ENCODE data around the gene MYL3.

The MYL3 gene

GRCh38 chr3:46865546-46865945 is 2.3 kb upstream of the MYL3 start:
- DNase-seq (ENCODE audit: low read depth in 2 of 3, low spot score in 1 of 3): no peak

DNA sequence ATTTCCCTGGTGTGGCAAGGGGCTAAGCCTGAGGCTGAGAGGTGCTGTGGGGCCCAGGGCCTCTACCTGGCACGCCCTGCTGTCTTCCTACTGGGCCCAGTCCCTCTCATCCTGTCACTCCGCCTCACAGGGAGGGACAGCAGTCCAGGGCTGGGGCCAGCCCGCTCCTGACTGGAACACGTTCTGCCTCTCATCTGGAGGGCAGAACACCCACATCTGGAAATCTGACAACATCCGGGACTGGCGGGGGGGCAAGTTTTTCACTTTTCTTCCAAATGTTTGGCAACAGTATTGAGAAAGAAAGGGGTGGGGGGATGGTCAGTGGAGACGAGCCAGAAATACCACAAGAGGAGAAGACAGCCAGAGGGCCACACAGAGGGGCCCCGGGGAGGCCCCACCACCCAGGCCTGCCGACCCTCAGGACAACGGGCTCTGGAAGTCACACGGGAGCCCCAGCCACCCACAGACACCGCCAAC is 1.8 kb upstream of the MYL3 start:
- DNase-seq (ENCODE audit: low read depth in 2 of 3, low spot score in 1 of 3): no peak

DNA sequence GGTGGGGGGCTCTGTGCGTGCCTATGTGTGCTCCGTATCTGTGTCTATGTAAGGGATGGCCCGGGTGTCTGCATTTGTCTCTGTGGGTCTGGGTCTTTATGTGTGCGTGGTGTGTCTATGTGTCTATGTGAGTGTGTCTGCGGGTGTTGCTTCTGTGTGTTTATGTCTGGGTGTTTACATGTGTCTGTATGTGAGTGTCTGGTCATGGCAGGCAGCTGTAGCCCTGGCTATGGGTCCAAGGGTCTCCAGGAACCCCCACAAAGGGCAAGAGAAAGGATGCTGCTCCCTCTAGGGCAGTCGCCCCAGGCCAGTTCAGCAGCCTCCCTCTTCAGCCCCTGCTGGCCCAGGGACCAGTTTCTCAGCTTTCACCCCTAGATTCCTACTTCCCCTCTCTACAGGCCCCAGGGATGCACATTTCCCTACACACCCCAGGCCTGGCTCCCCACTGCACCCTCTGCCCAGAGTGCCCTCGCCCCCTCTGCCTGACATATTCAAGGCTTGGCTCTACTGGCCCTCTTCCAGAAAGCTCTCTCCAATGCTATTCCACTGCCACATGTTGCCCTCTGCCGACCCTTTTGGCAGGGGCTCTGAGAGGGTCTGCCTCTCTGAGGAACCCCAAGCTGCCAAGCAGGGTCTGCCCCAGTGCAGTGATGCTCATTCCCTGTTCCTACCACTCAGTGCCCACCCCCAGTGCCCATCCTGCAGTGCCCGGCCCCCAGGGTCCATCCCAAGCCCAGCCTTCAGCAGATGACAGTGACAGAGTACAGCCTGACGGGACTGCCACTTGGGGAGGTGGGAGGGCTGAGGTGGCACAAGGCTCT is 1.0 kb upstream of the MYL3 start:
- DNase-seq (ENCODE audit: low read depth in 2 of 3, low spot score in 1 of 3): no peak

DNA sequence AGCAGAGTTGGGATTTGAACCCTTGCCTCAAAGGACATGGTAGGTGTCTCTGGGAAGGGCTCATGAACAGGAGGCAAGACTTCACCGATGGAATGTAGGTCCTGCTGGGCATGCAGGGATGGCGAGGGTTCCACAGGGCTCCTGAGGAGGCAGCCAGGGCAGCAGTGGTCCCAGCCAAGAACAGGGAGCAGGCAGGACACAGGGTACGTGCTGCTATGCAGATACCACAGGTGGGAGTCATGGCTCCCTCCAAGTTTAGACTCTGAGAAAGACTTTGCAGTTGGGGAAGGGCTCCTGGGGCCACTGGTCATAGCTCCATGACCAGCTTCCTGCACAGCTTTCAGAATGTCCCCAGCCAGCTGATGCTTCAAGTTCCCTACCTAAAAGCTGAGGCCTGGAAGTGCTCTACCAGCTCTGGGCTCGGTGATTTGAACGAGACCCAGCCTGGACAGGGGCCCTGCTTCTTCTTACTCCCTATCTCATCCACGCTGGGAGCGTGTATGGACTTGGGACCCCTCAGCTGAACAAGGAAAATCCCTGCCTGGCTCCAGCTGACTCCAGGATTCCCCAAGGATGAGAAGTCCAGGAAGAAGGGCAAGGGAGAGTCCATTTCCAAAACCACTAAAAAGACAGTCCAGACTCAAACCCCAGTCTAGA is 747 bp downstream of the MYL3 start:
- DNase-seq (ENCODE audit: low read depth in 2 of 3, low spot score in 1 of 3): no peak

- DNase-seq (ENCODE audit: low read depth in 2 of 3, low spot score in 1 of 3): no peak
These were observed 1.5 kb downstream of the MYL3 start for GRCh38 chr3:46861605-46862368.

DNA sequence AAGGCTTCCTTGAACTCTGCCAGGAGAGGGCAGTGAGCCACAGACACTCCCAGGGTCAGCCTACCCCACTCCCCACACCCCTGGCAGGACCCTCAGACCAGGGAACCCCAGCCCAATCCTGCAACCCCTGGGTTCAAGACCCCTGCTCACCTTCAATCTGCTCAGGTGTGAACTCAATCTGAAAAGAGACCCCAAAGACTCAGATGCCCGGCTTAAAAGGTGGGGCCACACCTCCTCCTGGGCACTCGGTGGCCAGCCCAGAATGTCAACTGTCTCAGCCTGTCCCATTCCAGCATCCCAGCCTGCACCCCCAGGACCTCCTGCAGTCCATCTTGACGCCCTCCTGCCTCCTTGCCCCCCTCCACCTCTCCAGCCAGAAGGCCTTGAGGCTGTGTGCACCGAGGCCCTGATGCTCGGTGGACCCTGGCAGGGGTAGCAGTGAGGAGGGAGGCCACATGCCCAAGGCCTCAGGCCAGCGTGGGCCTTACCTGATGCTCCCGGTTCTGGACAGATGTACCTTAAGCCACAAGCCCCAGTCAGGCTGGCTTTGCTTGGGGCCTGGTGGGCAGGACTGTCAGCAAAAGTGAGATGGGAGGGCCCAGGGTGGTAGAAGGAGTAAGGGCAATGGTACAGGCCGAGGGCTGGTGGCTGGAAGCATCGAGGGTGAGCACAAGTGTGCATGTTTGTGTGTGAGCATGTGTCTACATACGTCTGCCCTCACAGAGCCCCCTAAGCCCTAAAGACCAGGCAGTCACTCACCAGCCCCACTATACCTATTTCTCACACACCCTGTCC is 2.2 kb downstream of the MYL3 start:
- DNase-seq (ENCODE audit: low read depth in 2 of 3, low spot score in 1 of 3): no peak

GRCh38 chr3:46860017-46860809 is 3.0 kb downstream of the MYL3 start:
- no peak for DNase-seq (ENCODE audit: low read depth in 2 of 3, low spot score in 1 of 3)

GRCh38 chr3:46859001-46859710 is 4.1 kb downstream of the MYL3 start:
- no peak for DNase-seq (ENCODE audit: low read depth in 2 of 3, low spot score in 1 of 3)

DNA sequence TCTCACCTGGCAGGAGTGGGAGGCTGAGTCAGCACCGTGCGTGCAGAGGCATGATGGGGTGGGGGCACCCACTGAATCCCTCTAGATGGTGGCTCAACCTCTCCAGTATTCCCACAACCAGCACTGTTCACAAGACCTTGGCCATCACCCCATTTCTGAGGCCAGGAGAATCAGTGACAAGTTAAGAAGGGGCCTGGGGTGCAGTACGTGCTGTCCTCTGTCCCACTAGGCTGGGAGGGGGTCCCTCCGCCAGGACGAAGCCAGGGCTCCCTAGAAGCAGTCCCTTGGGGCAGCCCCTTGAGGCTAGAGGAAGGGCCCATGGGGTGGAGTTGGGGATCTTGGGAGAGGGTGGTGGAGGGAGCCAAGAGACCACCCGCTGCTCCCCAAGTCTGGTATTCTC is 4.8 kb downstream of the MYL3 start:
- no peak for DNase-seq (ENCODE audit: low read depth in 2 of 3, low spot score in 1 of 3)

GRCh38 chr3:46857485-46858341 is 5.5 kb downstream of the MYL3 start:
- no peak for DNase-seq (ENCODE audit: low read depth in 2 of 3, low spot score in 1 of 3)

DNA sequence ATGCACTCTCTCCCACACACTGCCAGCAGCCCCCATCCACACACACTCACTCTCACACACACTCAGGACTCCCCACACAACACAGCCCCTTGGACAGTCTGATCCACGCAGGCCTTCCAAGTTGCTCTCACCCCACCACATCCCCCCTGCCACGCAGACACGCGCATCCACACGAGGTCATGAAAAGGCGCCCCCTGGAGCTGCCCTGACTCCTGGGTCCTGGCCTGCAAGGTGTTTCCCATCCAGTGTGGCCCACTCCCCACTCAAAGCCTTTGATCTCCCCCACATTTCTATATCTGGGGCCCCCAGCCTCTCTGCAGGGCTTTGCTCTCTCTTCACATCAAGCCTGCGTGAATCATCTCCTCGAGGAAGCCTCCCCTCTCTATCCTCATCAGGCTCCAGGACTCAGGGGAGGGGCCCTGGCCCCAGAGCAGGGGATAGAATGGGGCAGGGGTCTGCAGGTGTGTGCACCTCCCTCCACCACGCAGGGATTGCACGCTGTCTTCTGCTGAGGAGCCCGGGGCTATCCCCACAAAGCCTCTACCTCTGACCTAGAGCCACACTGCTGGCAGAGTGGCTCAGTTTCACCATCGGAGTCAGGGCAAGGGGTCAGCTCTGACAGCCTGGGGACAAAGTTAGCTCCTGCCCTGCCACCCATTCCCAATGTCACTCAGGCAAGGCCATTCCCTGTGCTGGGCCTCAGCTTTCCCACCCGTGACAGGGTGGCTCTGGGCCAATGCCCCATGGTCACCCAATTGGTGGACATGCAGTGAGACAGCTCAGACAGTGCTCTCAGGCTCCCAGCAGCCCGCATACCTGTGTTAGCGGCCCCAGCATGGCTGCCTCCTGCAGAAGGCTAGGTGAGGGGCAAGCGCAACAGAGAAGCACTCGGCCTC is 6.4 kb downstream of the MYL3 start:
- no peak for DNase-seq (ENCODE audit: low read depth in 2 of 3, low spot score in 1 of 3)

DNA sequence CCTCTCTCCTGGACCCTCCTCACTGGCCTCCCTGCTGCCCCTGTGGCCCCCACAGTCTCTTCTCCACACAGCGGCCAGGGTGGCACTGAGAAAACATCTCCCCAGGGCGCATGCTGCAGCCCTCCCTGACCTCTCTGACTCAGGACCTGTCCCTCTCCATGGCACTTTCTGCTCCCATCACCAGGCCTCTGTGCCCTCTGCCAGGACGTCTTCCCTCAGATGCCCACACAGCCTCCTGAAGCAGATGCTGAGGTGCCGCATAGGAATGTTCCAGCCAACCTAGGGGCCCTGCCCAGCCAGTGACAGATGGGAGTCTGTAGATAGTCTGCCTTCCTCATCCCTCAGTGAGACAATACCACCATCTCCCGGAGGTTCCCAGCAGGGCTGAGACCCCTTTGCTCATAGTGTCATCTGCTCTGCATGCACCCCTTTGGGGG is 8.7 kb downstream of the MYL3 start:
- no peak for DNase-seq (ENCODE audit: low read depth in 2 of 3, low spot score in 1 of 3)

- no peak for DNase-seq (ENCODE audit: low read depth in 2 of 3, low spot score in 1 of 3)
These were observed 9.5 kb downstream of the MYL3 start for GRCh38 chr3:46853441-46854415.

DNA sequence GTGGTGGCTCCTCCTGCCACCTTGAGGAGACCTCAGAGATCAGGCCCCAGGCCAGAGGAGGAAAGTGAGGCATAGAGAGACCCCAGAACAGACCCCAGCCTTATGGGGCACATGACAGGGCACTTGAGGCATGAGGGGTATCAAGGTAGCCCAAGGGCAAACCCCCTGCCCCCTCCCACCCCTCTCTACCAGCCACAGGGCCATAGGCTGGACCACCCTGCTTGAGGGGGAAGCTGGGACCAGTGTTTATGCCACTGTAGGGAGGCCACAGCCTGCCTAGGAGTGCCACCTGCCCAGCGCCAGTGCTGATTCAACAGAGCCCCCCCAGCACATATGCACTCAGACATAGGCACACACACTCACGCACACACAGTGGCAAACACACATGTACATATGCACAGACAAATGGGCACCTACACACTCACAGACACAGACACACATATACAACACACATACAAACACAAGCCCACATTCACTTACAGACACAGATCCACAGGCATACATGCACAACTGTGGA is 10.3 kb downstream of the MYL3 start:
- DNase-seq (ENCODE audit: low read depth in 2 of 3, low spot score in 1 of 3): no peak

- no peak for DNase-seq (ENCODE audit: low read depth in 2 of 3, low spot score in 1 of 3)
These were observed 10.9 kb downstream of the MYL3 start for GRCh38 chr3:46852334-46852720.
